ENCODE results near the gene TMEM63A. TPM values are rescaled to one million over a fixed set of nuclear protein-coding genes. Genes with fewer than 3 reads are reported as not detected.

TMEM63A gene
- total and polyA plus RNA-seq, 2 donors (not counting 3 experiments of a cell fraction or from before 2014, with no cell fraction given): 28.7 to 41.4 TPM

GRCh38 chr1:225926551-225927113 is 44.5 kb upstream of the TMEM63A start:
- Histone ChIP-seq H3K79me2 (ENCODE audit: control insufficient read depth, insufficient read depth, low read length) (peaks cover 21% of the 10 kb centered on the region), H3K9me3 (replicated peaks; ENCODE audit: control insufficient read depth, insufficient read depth, low read length) (no peaks in the 10 kb centered on the region), H3K4me3 (replicated peaks in 1 of 3; ENCODE audit: insufficient read depth in 1 of 3, low read depth in 1 of 3, low read length in 3 of 3) (no peak overlapping the region), H3K9me1 (replicated peaks; ENCODE audit: control insufficient read depth, extremely low read depth, insufficient read depth, low read length) (no peaks in the 10 kb centered on the region), H4K20me1 (replicated peaks; ENCODE audit: control insufficient read depth, extremely low read depth, insufficient read depth, low read length) (no peaks in the 10 kb centered on the region), H3K27ac (ENCODE audit: insufficient read depth, low read depth, low read length) (no peak overlapping the region), H3K36me3 (ENCODE audit: control insufficient read depth in 2 of 2, extremely low read depth in 1 of 2, insufficient read depth in 2 of 2, low read length in 2 of 2) (peaks cover 0 to 3% of the 10 kb centered on the region in 2 experiments), H3K4me1 (ENCODE audit: control insufficient read depth, extremely low read depth, insufficient read depth, low read length) (peaks cover 8% of the 10 kb centered on the region), H3K4me2 (ENCODE audit: insufficient read depth, low read length) (no peak overlapping the region), H2AFZ (ENCODE audit: low read depth, low read length) (peak overlapping the region; percentile 69), H3K27me3 (ENCODE audit: control insufficient read depth in 2 of 2, insufficient read depth in 2 of 2, low read length in 2 of 2) (no peaks in the 10 kb centered on the region), H3K9ac (replicated peaks; ENCODE audit: extremely low read depth, insufficient read depth, low read length) (no peak overlapping the region)
- CTCF ChIA-PET: interaction anchor here (0.6 kb wide), 1 partner anchor 11 kb away, joined by 3 read pairs; no protein-coding TSS in a partner anchor
- FAIRE-seq (no peak), DNase-seq (ENCODE audit: low read depth, low spot score) (no peak)
- POLR2A ChIA-PET: interaction anchor here (0.9 kb wide), 1 partner anchor 10 kb away, joined by 4 read pairs; no protein-coding TSS in a partner anchor
- dilution Hi-C loops (cut with MboI; ENCODE audit: extremely low pct_ligation_motif_present, low sequenced_read_pairs): no loop called here
- peak; percentile 45 for TF ChIP-seq GATA2 (IDR thresholded peaks at IDR 0.05; ENCODE audit: insufficient read depth, insufficient read length, low read depth, low read length)
- TF ChIP-seq EZH2 (IDR thresholded peaks at IDR 0.05; ENCODE audit: borderline replicate concordance, low read depth, low read length, severe bottlenecking): no peak
- BruUV-seq (replicated peaks): no TSS peak
- intact Hi-C loops (cut with micrococcal nuclease): no loop called here

- ChIA-PET CTCF (interaction anchor here (0.8 to 1.5 kb wide), 9 partner anchors 12 to 449 kb away, joined by 3 to 10 read pairs (median 4); partner anchors contain the start of genes LEFTY2 and TMEM63A), POLR2A (interaction anchor here (0.6 to 1.2 kb wide), 6 partner anchors 16 to 479 kb away, joined by 3 to 7 read pairs (median 3); partner anchors contain the start of gene SDE2)
- H3K4me1 ChIP-seq (ENCODE audit: control insufficient read depth, extremely low read depth, insufficient read depth, low read length): peaks cover 19% of the 10 kb centered on the region
Measured at GRCh38 chr1:225923692-225924555, 41.7 kb upstream of the TMEM63A start, which contains the start of gene PYCR2. Gene PYCR2, minus strand, starts transcription at chr1:225924250. Its CDS starts 140 bp downstream, at chr1:225924110.

More at GRCh38 chr1:225923692-225924555, 41.7 kb upstream of the TMEM63A start, which contains the start of gene PYCR2:
- BruUV-seq (replicated peaks): TSS peak; percentile 62
- FAIRE-seq: peak; percentile 94
- no peaks in the 10 kb centered on the region for H3K27me3 ChIP-seq (ENCODE audit: control insufficient read depth in 2 of 2, insufficient read depth in 2 of 2, low read length in 2 of 2)
- intact Hi-C loops (cut with micrococcal nuclease) (loop anchor here (1.0 to 5.0 kb wide), 5 partner anchors 38 to 271 kb away; partner anchors contain the start of genes ENAH, H3-3A, SRP9 and TMEM63A), dilution Hi-C loops (cut with MboI; ENCODE audit: extremely low pct_ligation_motif_present, low sequenced_read_pairs) (no loop called here)
- H2AFZ ChIP-seq (ENCODE audit: low read depth, low read length): peak within 1 kb of the TSS; percentile 91
- H4K20me1 ChIP-seq (replicated peaks; ENCODE audit: control insufficient read depth, extremely low read depth, insufficient read depth, low read length): no peaks in the 10 kb centered on the region
- H3K9me1 ChIP-seq (replicated peaks; ENCODE audit: control insufficient read depth, extremely low read depth, insufficient read depth, low read length): no peaks in the 10 kb centered on the region
- H3K27ac ChIP-seq (ENCODE audit: insufficient read depth, low read depth, low read length): peak within 1 kb of the TSS; percentile 69
- peak; percentile 94 for TF ChIP-seq POLR2A (IDR thresholded peaks at IDR 0.05; ENCODE audit: low read depth, low read length)
- no peak for TF ChIP-seq FOS (IDR thresholded peaks at IDR 0.05; ENCODE audit: borderline replicate concordance, insufficient read depth, low read length)
- no peak for TF ChIP-seq MYC (IDR thresholded peaks at IDR 0.05; ENCODE audit: low read depth, low read length)
- TF ChIP-seq MAX (IDR thresholded peaks at IDR 0.05; ENCODE audit: insufficient read depth, insufficient read length): peak; percentile 91
- TF ChIP-seq CTCF (IDR thresholded peaks at IDR 0.05; ENCODE audit: extremely low read depth in 1 of 2, insufficient read depth in 1 of 2, low read depth in 1 of 2, low read length in 2 of 2): no peak
- peak; percentile 95 for TF ChIP-seq POLR2AphosphoS5 (IDR thresholded peaks at IDR 0.05; ENCODE audit: insufficient read depth, low read depth, low read length)
- TF ChIP-seq JUN (IDR thresholded peaks at IDR 0.05; ENCODE audit: borderline replicate concordance, insufficient read depth, insufficient read length, low read depth): no peak
- peak within 1 kb of the TSS; percentile 15 to 69 (median 59) for H3K4me3 ChIP-seq (replicated peaks in 1 of 3; ENCODE audit: insufficient read depth in 1 of 3, low read depth in 1 of 3, low read length in 3 of 3)
- peaks cover 22% of the 10 kb centered on the region for H3K79me2 ChIP-seq (ENCODE audit: control insufficient read depth, insufficient read depth, low read length)
- peak within 1 kb of the TSS; percentile 76 for H3K9ac ChIP-seq (replicated peaks; ENCODE audit: extremely low read depth, insufficient read depth, low read length)
- peak within 1 kb of the TSS; percentile 85 for H3K4me2 ChIP-seq (ENCODE audit: insufficient read depth, low read length)
- no peaks in the 10 kb centered on the region for H3K9me3 ChIP-seq (replicated peaks; ENCODE audit: control insufficient read depth, insufficient read depth, low read length)
- peak; percentile 97 for DNase-seq (ENCODE audit: low read depth, low spot score)
- H3K36me3 ChIP-seq (ENCODE audit: control insufficient read depth in 2 of 2, extremely low read depth in 1 of 2, insufficient read depth in 2 of 2, low read length in 2 of 2): peaks cover 0 to 10% of the 10 kb centered on the region in 2 experiments

All from endothelial cell of umbilical vein (primary cell).